ENCODE results near the gene KCNK4.
A peak's percentile ranks its signal among the peaks of the same experiment; 100 is the strongest.
"Not testable (repeated sequence)": the region's sequence is repeated elsewhere in the genome, so short reads cannot be mapped to it uniquely, and the experiment has no call there.

The KCNK4 gene

DNA sequence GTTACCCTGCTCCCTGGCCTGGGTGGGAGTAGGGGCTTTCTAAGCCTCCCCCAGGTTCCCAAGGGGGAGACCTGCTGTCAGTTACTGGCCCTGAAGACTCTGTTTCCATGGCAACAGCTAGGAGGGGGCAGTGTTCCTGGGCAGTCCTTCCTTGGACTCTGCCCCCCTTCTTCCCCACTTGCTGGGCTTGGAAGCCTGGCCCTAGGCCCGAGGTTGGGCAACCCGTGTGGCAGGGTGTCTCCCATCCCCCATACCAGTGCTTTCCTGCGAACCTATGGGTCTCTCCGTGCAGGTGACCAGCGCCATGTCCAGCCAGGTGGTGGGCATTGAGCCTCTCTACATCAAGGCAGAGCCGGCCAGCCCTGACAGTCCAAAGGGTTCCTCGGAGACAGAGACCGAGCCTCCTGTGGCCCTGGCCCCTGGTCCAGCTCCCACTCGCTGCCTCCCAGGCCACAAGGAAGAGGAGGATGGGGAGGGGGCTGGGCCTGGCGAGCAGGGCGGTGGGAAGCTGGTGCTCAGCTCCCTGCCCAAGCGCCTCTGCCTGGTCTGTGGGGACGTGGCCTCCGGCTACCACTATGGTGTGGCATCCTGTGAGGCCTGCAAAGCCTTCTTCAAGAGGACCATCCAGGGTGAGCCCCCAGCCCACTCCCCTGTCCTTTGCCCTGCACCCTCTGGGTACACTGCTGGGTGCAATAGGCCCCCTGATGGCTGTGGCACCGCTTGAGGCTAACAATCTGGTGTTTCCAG lies 15.9 kb downstream of the KCNK4 start:
- DNase-seq (ENCODE audit: low read depth in 2 of 2): no peak

GRCh38 chr11:64307795-64308194 lies 16.7 kb downstream of the KCNK4 start:
- not testable (repeated sequence) for DNase-seq (ENCODE audit: low read depth in 2 of 2)

- no peak for DNase-seq (ENCODE audit: low read depth in 2 of 2)
These were observed 21.8 kb downstream of the KCNK4 start for GRCh38 chr11:64312947-64313346.

- DNase-seq (ENCODE audit: low read depth in 2 of 2): no peak
These were observed 22.5 kb downstream of the KCNK4 start for GRCh38 chr11:64313491-64314145.

DNA sequence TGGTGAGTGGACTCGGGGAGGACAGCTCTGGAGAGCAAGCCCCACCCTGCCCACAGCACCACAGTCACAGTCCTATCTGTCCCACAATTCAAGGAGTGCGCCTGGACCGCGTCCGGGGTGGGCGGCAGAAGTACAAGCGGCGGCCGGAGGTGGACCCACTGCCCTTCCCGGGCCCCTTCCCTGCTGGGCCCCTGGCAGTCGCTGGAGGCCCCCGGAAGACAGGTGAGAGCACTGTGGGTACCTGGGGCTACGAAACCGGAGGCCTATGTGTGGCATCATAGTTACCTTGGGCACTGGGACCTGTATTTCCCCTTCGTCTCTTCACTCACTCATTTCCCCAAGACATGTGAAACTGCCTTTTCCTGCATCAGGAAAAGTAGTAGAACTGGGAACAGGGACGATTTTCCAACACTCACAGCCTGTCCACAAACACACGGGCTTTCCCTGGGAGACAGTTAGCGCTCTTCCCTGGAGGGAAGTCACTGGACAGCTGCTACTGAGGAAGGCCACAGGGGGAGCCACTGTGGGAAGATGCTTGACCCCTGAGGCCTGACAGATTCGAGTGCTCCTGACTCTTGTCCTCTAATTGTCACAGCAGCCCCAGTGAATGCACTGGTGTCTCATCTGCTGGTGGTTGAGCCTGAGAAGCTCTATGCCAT lies 23.2 kb downstream of the KCNK4 start:
- no peak for DNase-seq (ENCODE audit: low read depth in 2 of 2)

- no peak for DNase-seq (ENCODE audit: low read depth in 2 of 2)
These were observed 23.9 kb downstream of the KCNK4 start for GRCh38 chr11:64314805-64315561.

GRCh38 chr11:64315667-64316526 lies 24.8 kb downstream of the KCNK4 start:
- not testable (repeated sequence) for DNase-seq (ENCODE audit: low read depth in 2 of 2)

GRCh38 chr11:64316672-64317324 lies 25.7 kb downstream of the KCNK4 start:
- DNase-seq (ENCODE audit: low read depth in 2 of 2): no peak

- DNase-seq (ENCODE audit: low read depth in 2 of 2): peak; percentile 92 to 98
These were observed 26.3 kb downstream of the KCNK4 start, which contains the start of gene TRMT112 for GRCh38 chr11:64317325-64317960. TSS of gene TRMT112 (minus strand) at chr11:64317559. CDS start at chr11:64317526, 33 bp downstream.

GRCh38 chr11:64317961-64318765 lies 27.1 kb downstream of the KCNK4 start, which contains the start of gene PRDX5:
TSS of gene PRDX5 (plus strand) at chr11:64318121. CDS start at chr11:64318216, 95 bp downstream.
- peak; percentile 89 to 93 for DNase-seq (ENCODE audit: low read depth in 2 of 2)

DNA sequence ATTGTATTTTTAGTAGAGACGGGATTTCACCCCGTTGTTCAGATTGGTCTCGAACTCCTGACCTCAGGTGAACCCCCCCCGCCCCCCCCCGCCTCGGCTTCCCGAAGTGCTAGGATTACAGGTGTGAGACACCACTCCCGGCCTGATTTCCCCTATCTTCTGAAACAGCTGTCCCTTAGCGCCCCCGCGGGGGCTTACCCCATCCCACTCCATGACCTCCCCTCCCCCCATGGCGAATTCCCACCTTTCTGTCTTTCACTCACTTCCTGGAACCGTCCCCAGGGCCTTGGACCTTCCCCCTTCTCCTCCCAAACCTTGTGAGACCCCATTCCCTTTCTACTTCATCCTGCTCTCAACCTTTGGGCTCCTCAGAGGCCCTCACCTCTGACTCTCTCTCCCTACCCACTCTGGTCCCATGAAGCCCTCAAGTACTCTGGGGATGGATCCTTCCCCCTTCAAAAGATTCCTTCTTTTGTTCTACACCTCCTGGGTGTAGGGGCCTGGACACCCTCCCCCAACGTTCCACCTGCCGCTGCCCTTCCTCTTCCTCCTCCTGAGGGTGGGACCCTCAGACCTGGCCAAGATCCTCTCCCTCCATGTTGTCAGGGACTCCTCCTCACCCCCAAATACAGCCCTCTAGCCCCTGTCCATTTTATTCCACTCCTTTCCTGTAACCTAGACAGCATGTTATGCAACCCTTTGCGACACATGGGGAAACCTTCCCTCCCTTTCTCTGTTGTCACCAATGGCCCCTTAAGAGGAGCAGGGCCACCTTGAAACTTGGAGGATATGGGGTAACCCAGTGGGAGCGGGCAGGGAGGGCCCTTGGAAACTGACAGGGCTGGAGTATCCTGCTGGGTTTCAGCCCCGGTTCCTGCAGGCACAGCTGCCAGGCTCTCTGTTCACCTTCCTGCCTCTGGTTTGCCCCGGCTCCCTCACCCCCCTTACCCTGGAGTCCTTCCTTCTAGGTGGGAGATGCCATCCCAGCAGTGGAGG lies 28.0 kb downstream of the KCNK4 start:
- no peak for DNase-seq (ENCODE audit: low read depth in 2 of 2)

DNA sequence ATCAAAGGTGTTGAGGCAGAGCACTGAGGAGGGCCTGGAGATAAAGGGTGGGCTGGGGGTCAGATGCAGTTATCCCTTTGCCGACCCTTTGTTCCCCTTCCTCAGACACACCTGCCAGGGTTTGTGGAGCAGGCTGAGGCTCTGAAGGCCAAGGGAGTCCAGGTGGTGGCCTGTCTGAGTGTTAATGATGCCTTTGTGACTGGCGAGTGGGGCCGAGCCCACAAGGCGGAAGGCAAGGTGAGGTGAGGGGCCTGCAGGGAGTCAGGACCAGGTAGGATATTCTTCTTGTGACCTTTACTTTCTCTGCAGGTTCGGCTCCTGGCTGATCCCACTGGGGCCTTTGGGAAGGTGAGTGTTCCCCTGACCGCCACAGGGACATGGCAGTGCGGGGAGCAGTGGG lies 29.5 kb downstream of the KCNK4 start:
- DNase-seq (ENCODE audit: low read depth in 2 of 2): no peak

- no peak for DNase-seq (ENCODE audit: low read depth in 2 of 2)
These were observed 29.9 kb downstream of the KCNK4 start for GRCh38 chr11:64321026-64321425.

- no peak for DNase-seq (ENCODE audit: low read depth in 2 of 2)
These were observed 30.4 kb downstream of the KCNK4 start for GRCh38 chr11:64321533-64321932.

- DNase-seq (ENCODE audit: low read depth in 2 of 2): no peak
These were observed 31.8 kb downstream of the KCNK4 start for GRCh38 chr11:64322925-64323260.

- no peak for DNase-seq (ENCODE audit: low read depth in 2 of 2)
These were observed 32.3 kb downstream of the KCNK4 start for GRCh38 chr11:64323373-64323772.

- not testable (repeated sequence) for DNase-seq (ENCODE audit: low read depth in 2 of 2)
These were observed 32.9 kb downstream of the KCNK4 start for GRCh38 chr11:64323984-64324383.
